Loucy (cell line): ENCODE data around the gene HDGFL2.

ENCODE experiments used
- H2AFZ ChIP-seq: fragments of 200-600 bp; sonication (generic); 2 replicates; pipeline ENCODE4 v1.6.0; 2016; ENCODE audit warnings: antibody characterized with exemption, mild to moderate bottlenecking, low read length, moderate library complexity
- H3F3A ChIP-seq: fragments of 200-600 bp; 2 replicates; pipeline ENCODE4 v1.6.0; 2016; ENCODE audit warnings: antibody characterized with exemption, low read depth, mild to moderate bottlenecking
- H3K27me3 ChIP-seq: fragments of 200-600 bp; sonication (generic); 2 replicates; pipeline ENCODE4 v1.6.1; 2014; ENCODE audit warnings: low read length, mild to moderate bottlenecking; ENCODE audit not compliant: insufficient read depth, poor library complexity, severe bottlenecking
- H3K36me3 ChIP-seq: fragments of 200-600 bp; sonication (generic); 2 replicates; pipeline ENCODE4 v1.6.1; 2016; ENCODE audit warnings: low read length; ENCODE audit not compliant: insufficient read depth
- H3K4me1 ChIP-seq: fragments of 200-600 bp; sonication (generic); 2 replicates; pipeline ENCODE4 v1.5.1; 2014; ENCODE audit warnings: low read length, mild to moderate bottlenecking; ENCODE audit not compliant: insufficient read depth, poor library complexity, severe bottlenecking
- H3K4me2 ChIP-seq: fragments of 200-600 bp; sonication (generic); 2 replicates; pipeline ENCODE4 v1.6.0; 2014; ENCODE audit warnings: antibody characterized with exemption, low read length, low read depth, mild to moderate bottlenecking; ENCODE audit not compliant: poor library complexity, severe bottlenecking
- H3K4me3 ChIP-seq: fragments of 200-600 bp; sonication (generic); 2 replicates; pipeline ENCODE4 v1.5.1; 2014; ENCODE audit warnings: low read length, mild to moderate bottlenecking, mixed read lengths; ENCODE audit not compliant: poor library complexity, severe bottlenecking
- H3K79me2 ChIP-seq: fragments of 200-600 bp; sonication (generic); 2 replicates; pipeline ENCODE4 v1.6.1; 2014; ENCODE audit warnings: low read length; ENCODE audit not compliant: insufficient read depth
- H3K9ac ChIP-seq: fragments of 200-600 bp; sonication (generic); 2 replicates; pipeline ENCODE4 v1.6.0; 2014; ENCODE audit warnings: mild to moderate bottlenecking, low read depth, low read length, moderate library complexity; ENCODE audit not compliant: poor library complexity, severe bottlenecking
- H3K9me2 ChIP-seq: fragments of 200-600 bp; sonication (generic); replicated peaks from 2 replicates; pipeline ENCODE4 v1.6.1; 2016; ENCODE audit warnings: low read depth, low read length, mixed read lengths
- H3K9me3 ChIP-seq: fragments of 200-600 bp; sonication (generic); 2 replicates; pipeline ENCODE4 v1.6.1; 2014; ENCODE audit warnings: mild to moderate bottlenecking, antibody characterized with exemption, low read length, low read depth; ENCODE audit not compliant: insufficient read depth
- H4K20me1 ChIP-seq: fragments of 200-600 bp; sonication (generic); 2 replicates; pipeline ENCODE4 v1.6.0; 2014; ENCODE audit warnings: antibody characterized with exemption, low read length, mild to moderate bottlenecking; ENCODE audit not compliant: insufficient read depth, poor library complexity, severe bottlenecking
- EZH2phosphoT487 ChIP-seq: fragments of 200-600 bp; IDR thresholded peaks from 2 replicates; pipeline ENCODE4 v1.6.1; 2018; ENCODE audit warnings: antibody characterized with exemption, mild to moderate bottlenecking, moderate library complexity, borderline replicate concordance
- TF ChIP-seq, protein P1 (sequence below): fragments of 200-600 bp; sonication (generic); conservative IDR thresholded peaks from 2 replicates; pipeline ENCODE4 v1.5.1; 2014; ENCODE audit warnings: mild to moderate bottlenecking, antibody characterized with exemption, low read length

HDGFL2 gene

DNA sequence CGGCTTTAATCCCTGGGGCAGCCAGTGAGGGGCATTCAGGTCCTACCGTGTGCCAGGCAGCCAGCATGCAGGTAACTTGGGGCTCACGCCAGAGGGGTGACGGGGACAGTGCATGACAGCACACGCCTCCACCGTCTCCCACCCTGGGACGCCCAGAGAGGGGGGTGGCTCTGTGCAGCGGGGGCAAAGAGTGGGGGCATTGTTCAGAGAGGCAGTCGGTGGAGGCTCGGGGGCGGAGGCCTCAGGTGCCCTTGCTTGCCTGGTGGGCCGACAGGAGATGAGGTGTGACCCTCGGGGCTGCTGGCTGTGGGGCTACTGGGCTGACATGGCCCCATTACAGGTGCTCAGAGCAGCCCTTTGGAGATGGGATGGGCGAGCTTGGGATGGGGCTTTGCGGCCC is 27.8 kb downstream of the HDGFL2 start:
- H3K79me2 ChIP-seq = no peaks in the 10 kb centered on the region
- H3K4me3 ChIP-seq = no peak overlapping the region
- H3K9me2 ChIP-seq = no peaks in the 10 kb centered on the region
- H3K9ac ChIP-seq = no peak overlapping the region
- H3F3A ChIP-seq = no peaks in the 10 kb centered on the region
- no peaks in the 10 kb centered on the region for H3K4me1 ChIP-seq
- no peaks in the 10 kb centered on the region for H4K20me1 ChIP-seq
- peaks cover 37% of the 10 kb centered on the region; the same call in 1 of the 2 replicates for H3K36me3 ChIP-seq
- no peak overlapping the region for H3K4me2 ChIP-seq
- H3K27me3 ChIP-seq = no peaks in the 10 kb centered on the region
- TF ChIP-seq EZH2phosphoT487 = no peak
- TF ChIP-seq, protein P1, sequence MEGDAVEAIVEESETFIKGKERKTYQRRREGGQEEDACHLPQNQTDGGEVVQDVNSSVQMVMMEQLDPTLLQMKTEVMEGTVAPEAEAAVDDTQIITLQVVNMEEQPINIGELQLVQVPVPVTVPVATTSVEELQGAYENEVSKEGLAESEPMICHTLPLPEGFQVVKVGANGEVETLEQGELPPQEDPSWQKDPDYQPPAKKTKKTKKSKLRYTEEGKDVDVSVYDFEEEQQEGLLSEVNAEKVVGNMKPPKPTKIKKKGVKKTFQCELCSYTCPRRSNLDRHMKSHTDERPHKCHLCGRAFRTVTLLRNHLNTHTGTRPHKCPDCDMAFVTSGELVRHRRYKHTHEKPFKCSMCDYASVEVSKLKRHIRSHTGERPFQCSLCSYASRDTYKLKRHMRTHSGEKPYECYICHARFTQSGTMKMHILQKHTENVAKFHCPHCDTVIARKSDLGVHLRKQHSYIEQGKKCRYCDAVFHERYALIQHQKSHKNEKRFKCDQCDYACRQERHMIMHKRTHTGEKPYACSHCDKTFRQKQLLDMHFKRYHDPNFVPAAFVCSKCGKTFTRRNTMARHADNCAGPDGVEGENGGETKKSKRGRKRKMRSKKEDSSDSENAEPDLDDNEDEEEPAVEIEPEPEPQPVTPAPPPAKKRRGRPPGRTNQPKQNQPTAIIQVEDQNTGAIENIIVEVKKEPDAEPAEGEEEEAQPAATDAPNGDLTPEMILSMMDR = no peak
- H2AFZ ChIP-seq = no peak overlapping the region
- H3K9me3 ChIP-seq = no peaks in the 10 kb centered on the region

DNA sequence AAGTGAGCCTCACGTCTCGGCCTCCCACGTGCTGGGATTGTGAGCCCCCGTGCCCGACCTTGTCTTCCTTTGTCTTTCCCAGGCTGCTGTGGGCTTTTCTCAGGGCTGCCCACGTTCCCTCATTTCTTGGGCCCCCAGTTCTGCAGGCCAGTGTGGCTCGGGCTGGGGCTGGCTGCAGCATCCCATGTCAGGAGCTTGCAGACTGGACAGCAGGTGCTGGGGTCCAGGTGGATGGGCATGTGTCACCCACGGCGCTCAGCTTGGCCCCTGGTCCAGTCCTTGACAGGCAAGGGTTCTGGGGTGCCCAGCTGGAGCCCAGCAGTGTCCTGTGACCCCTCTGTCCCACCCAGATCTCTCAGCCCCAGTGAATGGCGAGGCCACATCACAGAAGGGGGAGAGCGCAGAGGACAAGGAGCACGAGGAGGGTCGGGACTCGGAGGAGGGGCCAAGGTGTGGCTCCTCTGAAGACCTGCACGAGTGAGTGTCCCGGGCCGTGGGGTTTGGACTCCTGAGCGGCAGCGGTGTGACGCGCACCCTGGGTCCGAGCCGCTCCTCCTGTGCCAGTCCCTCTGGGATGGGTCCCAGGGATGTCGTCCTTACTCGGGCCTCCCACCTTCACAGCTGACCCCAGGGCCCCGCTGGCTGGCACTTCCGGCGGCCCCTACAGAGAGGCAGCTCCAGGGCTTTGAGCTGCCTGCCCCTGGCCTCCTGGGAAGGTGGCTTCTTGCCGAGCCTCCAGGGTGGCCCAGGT is 28.9 kb downstream of the HDGFL2 start:
- Histone ChIP-seq H3K27me3 (no peaks in the 10 kb centered on the region), H3K9me2 (no peaks in the 10 kb centered on the region), H3K4me1 (no peaks in the 10 kb centered on the region), H3K9me3 (no peaks in the 10 kb centered on the region), H3F3A (no peaks in the 10 kb centered on the region), H2AFZ (no peak overlapping the region), H4K20me1 (no peaks in the 10 kb centered on the region), H3K4me3 (no peak overlapping the region), H3K79me2 (no peaks in the 10 kb centered on the region), H3K36me3 (peaks cover 31% of the 10 kb centered on the region; the same call in 1 of the 2 replicates), H3K9ac (no peak overlapping the region), H3K4me2 (no peak overlapping the region)
- TF ChIP-seq, protein P1 = no peak
- no peak for TF ChIP-seq EZH2phosphoT487

DNA sequence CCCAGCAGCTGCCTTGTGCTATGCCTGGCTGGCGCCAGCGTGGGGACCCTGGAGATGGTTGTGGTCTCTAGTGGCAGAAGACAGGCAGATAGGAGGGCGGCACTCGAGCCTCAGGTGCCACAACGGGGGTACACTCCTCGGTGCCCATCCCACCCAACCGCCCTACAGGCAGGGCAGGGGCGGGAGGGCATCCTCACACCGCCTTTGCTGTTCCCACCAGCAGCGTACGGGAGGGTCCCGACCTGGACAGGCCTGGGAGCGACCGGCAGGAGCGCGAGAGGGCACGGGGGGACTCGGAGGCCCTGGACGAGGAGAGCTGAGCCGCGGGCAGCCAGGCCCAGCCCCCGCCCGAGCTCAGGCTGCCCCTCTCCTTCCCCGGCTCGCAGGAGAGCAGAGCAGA is 29.6 kb downstream of the HDGFL2 start:
- Histone ChIP-seq H3K9me3 (no peaks in the 10 kb centered on the region), H3K9me2 (no peaks in the 10 kb centered on the region), H3F3A (no peaks in the 10 kb centered on the region), H3K79me2 (no peaks in the 10 kb centered on the region), H3K27me3 (no peaks in the 10 kb centered on the region), H3K4me1 (peaks cover 5% of the 10 kb centered on the region), H4K20me1 (no peaks in the 10 kb centered on the region), H3K36me3 (peaks cover 25% of the 10 kb centered on the region; the same call in 1 of the 2 replicates), H3K4me3 (no peak overlapping the region), H2AFZ (no peak overlapping the region), H3K9ac (no peak overlapping the region), H3K4me2 (no peak overlapping the region)
- no peak for TF ChIP-seq EZH2phosphoT487
- TF ChIP-seq, protein P1 = no peak
